IMR-90 (cell line): Measurements from ENCODE around the gene RESF1. TPM values are rescaled to one million over a fixed set of nuclear protein-coding genes. Genes with fewer than 3 reads are reported as not detected.

Experiments
- ATAC-seq: fragments of 200-7000 bp; cut with Tn5 transposase; 2 replicates; pipeline ENCODE4 v1.9.1; 2020; ENCODE audit warnings: low read depth, mild to moderate bottlenecking, moderate library complexity
- BruUV-seq: library from RNA; stranded (reverse); fragments of 400-500 nt; replicated peaks from 2 replicates; lab custom pipeline; 2021; lab: Mats Ljungman, UMichigan
- CTCF ChIA-PET: fragments of 300-600 bp; formaldehyde crosslinking; extraction: SDS; loops from one replicate; lab custom pipeline; 2021; ENCODE audit warnings: antibody characterized with exemption; lab: Yijun Ruan, JAX
- POLR2A ChIA-PET: fragments of 300-600 bp; sonication (Branson Sonifier 250); formaldehyde crosslinking; loops from one replicate; lab custom pipeline; 2022; ENCODE audit warnings: antibody characterized with exemption; ENCODE audit not compliant: unreplicated experiment; lab: Charles Lee
- DNase-seq: peaks from one replicate; pipeline ENCODE4 v3.0.0; 2013
- H2AFZ ChIP-seq: replicated peaks from 2 replicates; pipeline ENCODE3; 2013; ENCODE audit warnings: low read length, mild to moderate bottlenecking; ENCODE audit not compliant: poor library complexity
- H2AK5ac ChIP-seq: 2 replicates; pipeline ENCODE4 v1.6.1; 2013; ENCODE audit warnings: low read depth, low read length, inconsistent platforms
- H2AK9ac ChIP-seq: replicated peaks from 2 replicates; pipeline ENCODE3; 2013; ENCODE audit warnings: mild to moderate bottlenecking, low read depth, low read length, moderate library complexity; ENCODE audit not compliant: poor library complexity
- H2BK120ac ChIP-seq: 2 replicates; pipeline ENCODE4 v1.6.1; 2013; ENCODE audit warnings: low read depth, low read length, inconsistent platforms
- H2BK15ac ChIP-seq: 3 replicates; pipeline ENCODE4 v1.6.1; 2013; ENCODE audit warnings: low read depth, low read length, inconsistent platforms
- H2BK20ac ChIP-seq: 2 replicates; pipeline ENCODE4 v1.6.1; 2013; ENCODE audit warnings: low read depth, mild to moderate bottlenecking, inconsistent platforms, low read length, moderate library complexity
- H2BK5ac ChIP-seq: 2 replicates; pipeline ENCODE4 v1.6.1; 2013; ENCODE audit warnings: mild to moderate bottlenecking, low read depth, low read length, inconsistent platforms; ENCODE audit not compliant: poor library complexity, severe bottlenecking
- H3K14ac ChIP-seq: replicated peaks from 2 replicates; pipeline ENCODE4 v1.6.1; 2013; ENCODE audit warnings: low read depth, low read length, inconsistent platforms
- H3K18ac ChIP-seq: 2 replicates; pipeline ENCODE4 v1.6.1; 2013; ENCODE audit warnings: low read depth, low read length, control low read depth
- H3K23ac ChIP-seq: 2 replicates; pipeline ENCODE4 v1.6.1; 2013; ENCODE audit warnings: low read depth, low read length, inconsistent platforms
- H3K27ac ChIP-seq: 2 replicates; pipeline ENCODE4 v1.5.1; 2013; ENCODE audit warnings: mild to moderate bottlenecking, control low read depth, low read length; ENCODE audit not compliant: insufficient read depth
- H3K27me3 ChIP-seq: 2 replicates; pipeline ENCODE4 v1.6.1; 2013; ENCODE audit warnings: low read length; ENCODE audit not compliant: control insufficient read depth, insufficient read depth
- H3K36me3 ChIP-seq: 2 replicates; pipeline ENCODE4 v1.6.1; 2013; ENCODE audit warnings: low read length, mixed read lengths; ENCODE audit not compliant: control insufficient read depth, insufficient read depth
- H3K4ac ChIP-seq: 2 replicates; pipeline ENCODE4 v1.6.1; 2013; ENCODE audit warnings: low read depth, low read length, inconsistent platforms
- H3K4me1 ChIP-seq: 2 replicates; pipeline ENCODE4 v1.6.1; 2013; ENCODE audit warnings: low read length, mixed read lengths; ENCODE audit not compliant: control insufficient read depth, insufficient read depth
- H3K4me2 ChIP-seq: 2 replicates; pipeline ENCODE4 v1.6.1; 2013; ENCODE audit warnings: low read depth, mild to moderate bottlenecking, control low read depth, low read length, moderate library complexity
- H3K4me3 ChIP-seq: 2 replicates; pipeline ENCODE4 v1.5.1; 2013; ENCODE audit warnings: low read depth, mild to moderate bottlenecking, control low read depth, low read length, moderate library complexity; ENCODE audit not compliant: insufficient read depth
- H3K56ac ChIP-seq: 2 replicates; pipeline ENCODE4 v1.6.1; 2013; ENCODE audit warnings: low read length, inconsistent platforms; ENCODE audit not compliant: insufficient read depth; ENCODE audit errors: extremely low read depth
- H3K79me1 ChIP-seq, 2 experiments: 2 replicates each; pipeline ENCODE4 v1.6.1; 2013; ENCODE audit warnings: low read length in 2 of 2, inconsistent platforms in 1 of 2, low read depth in 1 of 2
- H3K9ac ChIP-seq: 2 replicates; pipeline ENCODE4 v1.6.1; 2013; ENCODE audit warnings: low read depth, low read length, control low read depth
- H3K9me1 ChIP-seq: 2 replicates; pipeline ENCODE4 v1.6.1; 2013; ENCODE audit warnings: low read length, inconsistent platforms; ENCODE audit not compliant: insufficient read depth
- H3K9me3 ChIP-seq: 2 replicates; pipeline ENCODE4 v1.6.1; 2013; ENCODE audit warnings: low read length; ENCODE audit not compliant: control insufficient read depth, insufficient read depth
- H4K20me1 ChIP-seq: 2 replicates; pipeline ENCODE4 v1.6.1; 2013; ENCODE audit warnings: low read length, inconsistent platforms; ENCODE audit not compliant: insufficient read depth
- H4K5ac ChIP-seq: 2 replicates; pipeline ENCODE4 v1.6.1; 2013; ENCODE audit warnings: mild to moderate bottlenecking, low read depth, low read length, control low read depth
- H4K8ac ChIP-seq, 2 experiments: 2 replicates each; pipeline ENCODE4 v1.6.1; 2013; ENCODE audit warnings: low read depth in 2 of 2, low read length in 2 of 2, control low read depth in 1 of 2, inconsistent platforms in 1 of 2
- H4K91ac ChIP-seq: 2 replicates; pipeline ENCODE4 v1.6.1; 2013; ENCODE audit warnings: low read depth, low read length, inconsistent platforms; ENCODE audit not compliant: insufficient read depth
- BHLHE40 ChIP-seq: fragments of 150-350 bp; IDR thresholded peaks from 2 replicates; pipeline ENCODE4 v1.6.1; 2016; ENCODE audit warnings: mild to moderate bottlenecking, low read depth, low read length
- CEBPB ChIP-seq: IDR thresholded peaks from 2 replicates; pipeline ENCODE4 v1.6.1; 2012; ENCODE audit warnings: low read depth, low read length, improper control_type of control experiment
- CHD1 ChIP-seq: IDR thresholded peaks from 2 replicates; pipeline ENCODE4 v1.6.1; 2012; ENCODE audit warnings: low read depth, low read length, improper control_type of control experiment
- FOS ChIP-seq: fragments of 150-350 bp; IDR thresholded peaks from 2 replicates; pipeline ENCODE4 v1.6.1; 2016; ENCODE audit warnings: low read depth, low read length
- MAFK ChIP-seq: IDR thresholded peaks from 2 replicates; pipeline ENCODE4 v1.6.1; 2012; ENCODE audit warnings: low read depth, low read length, improper control_type of control experiment
- MAZ ChIP-seq: IDR thresholded peaks from 2 replicates; pipeline ENCODE4 v1.6.1; 2012; ENCODE audit warnings: low read depth, mild to moderate bottlenecking, low read length, improper control_type of control experiment, moderate library complexity, borderline replicate concordance
- MXI1 ChIP-seq: IDR thresholded peaks from 2 replicates; pipeline ENCODE4 v1.6.1; 2012; ENCODE audit warnings: low read depth, mild to moderate bottlenecking, low read length, moderate library complexity, borderline replicate concordance
- NFE2L2 ChIP-seq: fragments of 150-350 bp; IDR thresholded peaks from 2 replicates; pipeline ENCODE4 v1.6.1; 2016; ENCODE audit warnings: low read depth, mild to moderate bottlenecking, low read length
- POLR2A ChIP-seq: IDR thresholded peaks from 2 replicates; pipeline ENCODE4 v1.6.1; 2012; ENCODE audit warnings: mild to moderate bottlenecking, low read depth, low read length
- RAD21 ChIP-seq: IDR thresholded peaks from 2 replicates; pipeline ENCODE4 v1.6.1; 2012; ENCODE audit warnings: low read length, improper control_type of control experiment
- RCOR1 ChIP-seq: IDR thresholded peaks from 2 replicates; pipeline ENCODE4 v1.6.1; 2012; ENCODE audit warnings: mild to moderate bottlenecking, low read length, improper control_type of control experiment; ENCODE audit not compliant: insufficient replicate concordance
- RFX5 ChIP-seq: IDR thresholded peaks from 2 replicates; pipeline ENCODE4 v1.8.0; 2012; ENCODE audit warnings: low read depth, mild to moderate bottlenecking, low read length, moderate library complexity
- SMC3 ChIP-seq: fragments of 150-350 bp; IDR thresholded peaks from 2 replicates; pipeline ENCODE4 v1.6.1; 2016; ENCODE audit warnings: low read depth, mild to moderate bottlenecking, antibody characterized with exemption, low read length, moderate library complexity
- WGBS, 2 experiments: methylation state at CpG; one replicate each; pipeline versions ENCODE4 v1.1.5 to v1.1.7; 2013; ENCODE audit warnings: missing lambda C conversion rate in 2 of 2; ENCODE audit not compliant: insufficient read length in 1 of 2; ENCODE audit errors: extremely low coverage in 2 of 2; 5-methylcytosine and 5-hydroxymethylcytosine counted together
- dilution Hi-C: fragments of 300-500 bp; cut with HindIII; formaldehyde crosslinking; loops from one replicate; pipeline ENCODE4 v1.14.3; 2018; ENCODE audit warnings: low sequenced_read_pairs; ENCODE audit not compliant: unreplicated experiment
- in situ Hi-C: fragments of 300-500 bp; cut with MboI; formaldehyde crosslinking; loops from 3 replicates; pipeline ENCODE4 v1.14.3; 2019; ENCODE audit warnings: low sequenced_read_pairs, inconsistent platforms, mixed read lengths
- intact Hi-C: fragments of 100-400 bp; cut with micrococcal nuclease; formaldehyde crosslinking; loops from 2 replicates; pipeline ENCODE4 v1.10.0; 2022
- polyA plus RNA-seq, 3 experiments: library from polyadenylated mRNA; depleted of rRNA; stranded (reverse); fragments of >200 nt; gene quantifications; 2 replicates each; pipeline ENCODE4 v1.2.3, GENCODE V29; 2012; ENCODE audit warnings: low replicate concordance in 1 of 3
- total RNA-seq: library from RNA; depleted of rRNA; stranded (reverse); fragments of >200 nt; gene quantifications from 2 replicates; pipeline ENCODE4 v1.2.3, GENCODE V29; 2012
- TF ChIP-seq, protein P1 (sequence below): fragments of 150-350 bp; IDR thresholded peaks from 2 replicates; pipeline ENCODE4 v1.6.1; 2016; ENCODE audit warnings: low read depth, mild to moderate bottlenecking, low read length, moderate library complexity, borderline replicate concordance
- TF ChIP-seq, protein P2 (sequence below): fragments of 150-350 bp; IDR thresholded peaks from 2 replicates; pipeline ENCODE4 v1.6.1; 2017; ENCODE audit warnings: mild to moderate bottlenecking, antibody characterized with exemption, low read length, low read depth
- TF ChIP-seq, protein P3 (sequence below): conservative IDR thresholded peaks from 2 replicates; pipeline ENCODE4 v1.5.1; 2012; ENCODE audit warnings: mild to moderate bottlenecking, low read depth, low read length, improper control_type of control experiment

The RESF1 gene
- total and polyA plus RNA-seq, 2 of the 4 experiments (the other 2 are of a cell fraction): 5.0 to 7.3 TPM

DNA sequence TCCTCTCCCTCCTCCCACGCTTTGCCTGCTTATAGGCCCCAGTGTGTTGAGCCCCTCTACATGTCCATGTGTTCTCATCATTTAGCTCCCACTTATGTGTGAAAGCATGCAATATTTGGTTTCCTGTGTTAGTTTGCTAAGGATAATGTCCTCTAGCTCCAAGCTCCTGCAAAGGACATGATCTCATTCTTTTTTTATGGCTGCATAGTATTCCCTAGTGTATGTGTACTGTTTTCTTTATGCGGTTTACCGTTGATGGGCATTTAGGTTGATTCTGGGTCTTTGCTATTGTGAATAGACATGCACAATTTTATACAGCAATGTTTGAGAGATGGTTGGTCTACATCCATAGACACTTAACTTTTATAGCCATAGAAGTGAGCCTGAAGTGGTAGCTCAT is 5.1 kb downstream of the RESF1 start:
- Histone ChIP-seq H2AFZ (no peak overlapping the region), H3K9me3 (no peaks in the 10 kb centered on the region), H3K79me1 (peaks cover 53 to 61% of the 10 kb centered on the region in 2 experiments), H4K8ac (no peak overlapping the region), H3K4ac (no peak overlapping the region), H3K9me1 (0 out of 2 replicates have a peak, but pooled peaks cover 5% of the 10 kb centered on the region), H2BK120ac (no peak overlapping the region), H2AK9ac (no peak overlapping the region), H2BK5ac (no peak overlapping the region), H3K9ac (no peak overlapping the region), H3K56ac (no peak overlapping the region), H3K14ac (no peak overlapping the region), H4K5ac (no peak overlapping the region), H2AK5ac (no peak overlapping the region), H3K27me3 (no peaks in the 10 kb centered on the region), H3K4me1 (no peaks in the 10 kb centered on the region), H2BK20ac (no peak overlapping the region), H3K4me3 (no peak overlapping the region), H2BK15ac (no peak overlapping the region), H3K36me3 (peaks cover 5% of the 10 kb centered on the region; the same call in 1 of the 2 replicates), H3K27ac (no peak overlapping the region), H3K18ac (no peak overlapping the region), H4K20me1 (peaks cover 3% of the 10 kb centered on the region; the same call in 1 of the 2 replicates), H3K4me2 (no peak overlapping the region), H4K91ac (no peak overlapping the region), H3K23ac (no peak overlapping the region)
- ATAC-seq (no peak), DNase-seq (no peak)
- CTCF ChIA-PET: interaction anchor here (1.0 kb wide), 1 partner anchor 11 kb away, joined by 3 read pairs; no protein-coding TSS in a partner anchor
- in situ Hi-C loops (loop anchor here (25.0 kb wide), 1 partner anchor 277 kb away; no protein-coding TSS in a partner anchor), intact Hi-C loops (loop anchor here (10.0 kb wide), 1 partner anchor 279 kb away; no protein-coding TSS in a partner anchor), dilution Hi-C loops (no loop called here)
- no TSS peak for BruUV-seq
- no peak for TF ChIP-seq CEBPB
- no peak for TF ChIP-seq SMC3
- TF ChIP-seq, protein P1, sequence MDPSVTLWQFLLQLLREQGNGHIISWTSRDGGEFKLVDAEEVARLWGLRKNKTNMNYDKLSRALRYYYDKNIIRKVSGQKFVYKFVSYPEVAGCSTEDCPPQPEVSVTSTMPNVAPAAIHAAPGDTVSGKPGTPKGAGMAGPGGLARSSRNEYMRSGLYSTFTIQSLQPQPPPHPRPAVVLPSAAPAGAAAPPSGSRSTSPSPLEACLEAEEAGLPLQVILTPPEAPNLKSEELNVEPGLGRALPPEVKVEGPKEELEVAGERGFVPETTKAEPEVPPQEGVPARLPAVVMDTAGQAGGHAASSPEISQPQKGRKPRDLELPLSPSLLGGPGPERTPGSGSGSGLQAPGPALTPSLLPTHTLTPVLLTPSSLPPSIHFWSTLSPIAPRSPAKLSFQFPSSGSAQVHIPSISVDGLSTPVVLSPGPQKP: no peak
- TF ChIP-seq BHLHE40: no peak
- no peak for TF ChIP-seq MAFK
- no peak for TF ChIP-seq MAZ
- TF ChIP-seq, protein P2, sequence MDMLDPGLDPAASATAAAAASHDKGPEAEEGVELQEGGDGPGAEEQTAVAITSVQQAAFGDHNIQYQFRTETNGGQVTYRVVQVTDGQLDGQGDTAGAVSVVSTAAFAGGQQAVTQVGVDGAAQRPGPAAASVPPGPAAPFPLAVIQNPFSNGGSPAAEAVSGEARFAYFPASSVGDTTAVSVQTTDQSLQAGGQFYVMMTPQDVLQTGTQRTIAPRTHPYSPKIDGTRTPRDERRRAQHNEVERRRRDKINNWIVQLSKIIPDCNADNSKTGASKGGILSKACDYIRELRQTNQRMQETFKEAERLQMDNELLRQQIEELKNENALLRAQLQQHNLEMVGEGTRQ: no peak
- TF ChIP-seq RFX5: no peak
- no peak for TF ChIP-seq POLR2A
- TF ChIP-seq, protein P3, sequence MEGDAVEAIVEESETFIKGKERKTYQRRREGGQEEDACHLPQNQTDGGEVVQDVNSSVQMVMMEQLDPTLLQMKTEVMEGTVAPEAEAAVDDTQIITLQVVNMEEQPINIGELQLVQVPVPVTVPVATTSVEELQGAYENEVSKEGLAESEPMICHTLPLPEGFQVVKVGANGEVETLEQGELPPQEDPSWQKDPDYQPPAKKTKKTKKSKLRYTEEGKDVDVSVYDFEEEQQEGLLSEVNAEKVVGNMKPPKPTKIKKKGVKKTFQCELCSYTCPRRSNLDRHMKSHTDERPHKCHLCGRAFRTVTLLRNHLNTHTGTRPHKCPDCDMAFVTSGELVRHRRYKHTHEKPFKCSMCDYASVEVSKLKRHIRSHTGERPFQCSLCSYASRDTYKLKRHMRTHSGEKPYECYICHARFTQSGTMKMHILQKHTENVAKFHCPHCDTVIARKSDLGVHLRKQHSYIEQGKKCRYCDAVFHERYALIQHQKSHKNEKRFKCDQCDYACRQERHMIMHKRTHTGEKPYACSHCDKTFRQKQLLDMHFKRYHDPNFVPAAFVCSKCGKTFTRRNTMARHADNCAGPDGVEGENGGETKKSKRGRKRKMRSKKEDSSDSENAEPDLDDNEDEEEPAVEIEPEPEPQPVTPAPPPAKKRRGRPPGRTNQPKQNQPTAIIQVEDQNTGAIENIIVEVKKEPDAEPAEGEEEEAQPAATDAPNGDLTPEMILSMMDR: no peak
- TF ChIP-seq FOS: no peak
- TF ChIP-seq RCOR1: no peak
- no peak for TF ChIP-seq MXI1
- TF ChIP-seq NFE2L2: no peak
- TF ChIP-seq CHD1: no peak
- no peak for TF ChIP-seq RAD21
- WGBS, 2 experiments: no CpG with 5 or more reads among the region's 3 CpGs
- POLR2A ChIA-PET: no interaction called here
